Stimulated activated CD4-positive, alpha-beta T cell treated with anti-CD3 and anti-CD28 coated beads, Interleukin-15, amount 100 ng/mL, for 48 hours (primary cell): ENCODE results near the gene C1orf116.

ENCODE experiments used
- DNase-seq, 2 donors: peaks; one replicate each; pipeline ENCODE4 v3.0.0-alpha.2; 2020; ENCODE audit warnings: low read depth in 2 of 2

Gene C1orf116

DNA sequence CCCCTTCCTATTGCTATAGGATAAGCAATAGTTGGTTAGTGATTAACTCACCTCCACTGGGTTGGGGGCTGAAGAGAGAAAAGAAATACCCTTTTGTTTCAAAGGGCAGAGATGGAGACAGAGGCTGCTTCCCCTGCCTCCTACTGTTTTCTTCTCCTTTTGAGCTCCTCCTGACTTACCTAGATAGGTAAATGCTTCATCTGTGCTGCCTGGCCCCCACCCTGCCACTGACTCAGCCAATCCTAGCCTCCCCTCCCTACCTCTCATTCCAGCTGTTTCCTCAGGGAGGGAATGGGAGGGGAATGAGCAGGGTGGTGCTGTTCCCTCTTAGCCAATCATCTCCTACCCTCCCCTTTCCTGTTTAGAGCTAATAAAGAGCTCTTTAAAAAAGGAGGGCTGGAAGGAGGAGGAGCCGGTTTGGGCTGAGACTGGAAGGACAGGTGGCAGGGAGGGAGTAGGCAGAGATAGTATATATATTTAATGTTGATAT, at the start of gene C1orf116:
C1orf116 (minus strand) TSS at position 229 of the 490 bp plus-strand sequence. CDS start 5,158 bp downstream, outside the sequence.
- no peak for DNase-seq

DNA sequence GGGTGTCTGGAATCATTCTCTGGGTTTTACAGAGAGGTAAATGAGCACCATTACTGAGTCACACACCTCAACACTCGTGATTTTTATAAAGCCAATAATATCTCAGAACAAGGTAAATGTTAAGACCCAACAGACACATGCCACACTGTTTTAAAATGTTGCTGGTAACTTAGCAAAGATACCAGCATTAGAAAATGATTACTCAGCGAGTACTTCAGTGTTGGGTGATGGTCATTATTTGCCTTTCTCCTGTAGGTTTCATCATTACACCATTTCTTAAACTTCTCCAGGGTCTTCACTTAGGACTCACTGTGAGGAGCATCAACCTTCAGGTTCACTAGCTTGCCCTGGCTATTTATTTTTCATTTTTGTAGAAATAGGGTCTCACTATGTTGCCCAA, 49.2 kb upstream of the C1orf116 start:
- no peak for DNase-seq

DNA sequence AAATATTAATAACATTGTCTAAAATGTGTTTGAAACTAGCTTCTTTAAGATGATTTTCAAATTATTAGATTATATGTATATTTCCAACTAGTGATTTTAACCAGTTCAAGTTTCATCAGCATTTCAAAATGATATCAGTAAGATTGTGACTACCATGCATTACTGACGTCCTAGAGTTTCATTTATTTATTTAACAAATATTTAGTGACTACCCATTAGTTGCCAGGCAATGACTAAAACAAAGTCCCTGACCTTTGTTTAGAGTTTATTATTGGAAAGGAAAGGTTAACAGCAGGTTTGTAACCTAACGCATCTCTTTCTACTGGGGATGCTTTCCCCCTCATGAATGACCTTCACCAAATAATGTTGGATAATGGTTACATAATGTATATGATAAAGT, 48.5 kb upstream of the C1orf116 start:
- no peak for DNase-seq

DNA sequence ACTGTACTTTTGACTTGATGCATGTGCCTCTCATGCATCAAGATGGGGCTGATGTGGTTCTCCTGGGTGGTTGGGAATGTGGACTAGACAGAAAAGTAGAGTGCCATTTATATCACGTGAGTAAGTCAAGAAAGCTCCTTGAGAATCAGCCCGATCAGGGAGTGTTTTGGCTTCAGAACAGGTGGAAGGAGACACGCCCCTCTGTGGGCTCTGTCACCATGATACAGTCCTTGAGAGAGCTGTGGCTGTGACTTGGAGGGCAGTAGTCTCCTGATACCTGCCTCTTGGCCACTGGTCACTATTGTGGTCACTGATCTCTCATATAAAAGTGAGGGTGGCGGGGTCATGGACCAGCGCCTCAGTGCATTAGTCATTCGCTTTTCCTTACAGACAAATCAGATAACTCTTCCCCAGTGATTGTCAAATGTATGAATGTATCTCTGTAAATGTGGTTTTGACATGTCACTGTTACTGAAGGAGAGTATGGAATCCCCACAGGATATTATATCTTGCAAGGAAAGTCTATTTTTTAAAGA, 47.2 kb upstream of the C1orf116 start:
- DNase-seq: no peak

DNA sequence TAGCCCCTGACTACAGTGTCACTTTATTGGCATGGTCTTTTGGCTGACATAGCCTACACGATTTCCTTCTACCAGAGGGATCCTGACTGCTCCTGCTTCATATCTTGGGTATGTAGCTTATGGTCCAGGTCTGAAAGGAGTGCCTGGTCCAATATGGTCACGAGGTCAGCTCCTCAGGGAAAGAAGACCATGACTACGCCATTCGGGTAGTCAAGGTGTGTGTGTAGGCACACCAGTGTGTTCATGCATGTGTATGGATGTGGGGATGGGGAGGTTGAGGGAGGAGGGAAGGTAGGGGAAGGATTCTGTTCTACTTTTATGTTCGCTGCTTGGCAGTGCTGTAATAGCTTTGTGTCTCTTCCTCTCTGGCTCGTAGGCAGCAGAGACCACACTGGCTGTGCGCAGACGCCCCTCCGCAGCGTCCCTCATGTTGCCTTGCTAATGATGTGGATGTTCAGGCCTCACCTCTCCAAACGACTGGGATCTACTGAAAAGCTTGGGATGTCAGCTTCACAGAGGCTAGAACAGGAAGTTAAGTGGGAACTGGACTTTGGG, 46.1 kb upstream of the C1orf116 start:
- no peak for DNase-seq

DNA sequence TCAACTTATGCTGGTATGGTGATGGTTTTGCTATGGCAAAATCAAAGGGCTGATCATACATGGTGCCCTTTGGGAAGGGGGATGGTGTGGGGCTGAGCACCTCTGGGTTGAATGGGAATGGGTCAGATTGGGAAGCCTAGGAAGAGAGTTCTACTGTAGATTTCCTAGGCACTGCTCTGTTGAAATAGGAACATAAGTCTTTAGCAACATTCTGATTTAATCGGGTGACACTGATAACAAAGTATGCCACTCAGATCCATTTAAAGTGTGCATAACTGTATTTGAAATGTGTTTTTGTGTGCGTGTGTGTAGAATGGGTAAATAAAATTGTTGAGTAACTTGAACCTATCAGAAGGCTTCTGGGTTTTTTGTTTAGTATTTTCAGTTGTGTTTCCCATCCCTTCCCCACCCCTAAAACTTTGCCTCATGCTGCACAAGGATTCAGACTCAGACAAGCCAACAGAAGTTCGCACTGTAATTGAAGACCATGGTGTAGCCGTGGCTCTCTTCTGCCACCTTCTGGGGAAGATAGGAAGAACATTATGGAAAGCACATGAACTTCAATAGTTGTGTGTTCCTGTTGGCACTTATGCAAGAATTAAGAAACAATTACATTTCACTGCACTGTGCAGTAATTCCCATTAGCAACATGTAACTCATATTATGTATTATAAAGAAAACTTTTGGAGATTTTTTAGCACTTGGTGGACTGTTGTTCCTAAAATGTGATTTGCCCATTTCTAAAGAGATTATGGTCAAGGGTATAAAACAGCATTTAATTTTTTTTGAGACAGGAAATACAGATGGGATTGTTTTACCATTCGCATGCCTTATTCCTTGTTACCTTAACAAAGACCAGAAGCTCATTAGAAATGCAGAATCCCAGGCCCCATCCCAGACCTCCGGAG, 45.2 kb upstream of the C1orf116 start:
- DNase-seq: peak; percentile 25 to 47

DNA sequence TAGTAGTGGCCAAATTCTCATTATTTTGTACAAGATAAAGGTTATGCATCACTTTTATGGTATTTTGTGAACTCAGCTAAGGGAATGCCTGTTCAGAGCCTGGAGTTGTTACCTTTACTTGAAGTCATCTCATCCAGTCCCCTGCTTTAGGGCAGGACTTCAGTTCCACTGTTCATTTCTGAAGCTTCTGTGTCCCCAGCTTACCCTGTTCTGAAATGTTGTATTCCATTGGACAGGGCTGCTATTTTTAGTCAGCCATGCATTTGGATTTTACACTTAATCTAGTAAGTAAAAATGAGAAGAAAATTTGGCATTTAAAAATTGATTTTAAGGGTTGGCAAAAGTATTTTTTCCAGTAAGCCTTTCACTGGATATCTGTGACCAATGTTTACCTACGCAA, 44.5 kb upstream of the C1orf116 start:
- no peak for DNase-seq

DNA sequence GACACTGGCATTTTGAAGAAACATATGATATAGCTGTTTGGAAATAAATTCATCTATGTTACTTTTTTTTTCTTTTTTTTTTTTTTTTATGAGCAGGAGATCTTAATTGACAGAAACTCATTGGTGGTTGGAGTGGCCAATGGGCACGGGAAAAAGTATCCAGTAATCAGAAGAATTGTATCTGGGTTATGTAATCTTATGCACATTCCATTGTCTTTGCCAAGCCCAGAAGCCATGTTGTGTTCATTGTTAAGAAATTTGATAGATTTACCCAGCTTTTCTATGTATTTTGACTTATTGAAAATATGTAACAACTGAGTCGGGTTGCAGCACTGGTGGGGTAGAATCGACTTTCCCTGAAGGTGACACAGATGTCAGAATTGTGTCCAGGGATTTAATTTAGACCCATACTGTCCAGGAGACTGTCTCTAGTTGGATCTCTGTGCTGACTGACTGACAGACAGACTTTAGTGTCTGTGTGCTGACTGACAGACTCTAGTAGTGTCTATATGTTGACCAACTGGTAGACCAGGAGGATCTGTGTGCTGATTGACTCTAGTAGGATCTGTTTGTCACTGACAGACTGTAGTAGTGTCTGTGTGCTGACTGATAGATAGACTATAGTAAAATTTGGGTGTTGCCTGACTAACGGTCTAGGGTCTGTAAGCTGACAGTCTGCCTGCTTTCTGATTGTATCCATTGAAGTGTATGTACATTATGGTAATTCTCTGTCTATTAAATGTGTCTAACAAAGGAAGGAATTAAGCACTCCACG, 43.8 kb upstream of the C1orf116 start:
- no peak for DNase-seq

DNA sequence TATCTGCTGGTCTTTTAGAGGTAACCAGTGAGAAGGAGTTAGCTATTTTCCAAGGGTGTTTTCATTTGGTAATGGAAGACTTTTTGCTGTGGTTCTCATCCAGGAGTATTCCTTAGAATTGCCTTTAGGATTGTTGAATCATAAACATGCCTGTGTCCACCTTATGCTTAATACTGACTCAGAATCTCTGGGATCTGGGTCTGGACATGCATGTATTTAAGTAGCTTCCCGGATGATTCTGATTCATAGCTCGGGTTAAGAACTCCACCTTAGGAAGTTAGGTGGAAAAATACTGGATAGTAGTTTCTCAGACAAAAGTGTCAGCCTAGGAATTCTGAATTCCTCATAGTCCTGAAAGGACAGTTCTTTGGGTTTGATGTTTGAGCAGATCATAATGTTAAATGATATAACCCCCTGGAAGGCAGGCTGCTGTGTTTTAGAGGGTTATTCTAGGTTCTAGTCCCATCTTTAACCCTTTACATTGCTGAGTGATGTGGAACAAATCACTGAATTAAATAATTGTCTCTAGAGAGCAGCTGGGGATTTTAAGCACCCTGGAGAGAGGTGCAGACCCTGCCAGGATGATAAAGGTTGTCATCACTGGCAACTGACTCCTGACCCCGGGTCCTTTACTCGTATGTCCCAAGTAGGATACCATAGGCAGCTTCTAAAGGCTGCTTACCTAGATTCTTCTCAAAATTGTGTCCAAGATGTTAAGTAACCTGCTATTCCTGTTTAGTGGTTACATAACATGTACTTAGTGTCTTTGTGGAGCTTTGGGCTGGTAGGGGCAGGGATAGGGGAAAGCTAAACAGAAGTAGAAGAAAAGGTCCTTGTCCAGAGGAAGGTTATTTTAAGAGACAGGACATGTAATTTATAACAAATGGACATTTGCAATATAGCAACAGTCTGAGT, 41.6 kb upstream of the C1orf116 start:
- DNase-seq: no peak

DNA sequence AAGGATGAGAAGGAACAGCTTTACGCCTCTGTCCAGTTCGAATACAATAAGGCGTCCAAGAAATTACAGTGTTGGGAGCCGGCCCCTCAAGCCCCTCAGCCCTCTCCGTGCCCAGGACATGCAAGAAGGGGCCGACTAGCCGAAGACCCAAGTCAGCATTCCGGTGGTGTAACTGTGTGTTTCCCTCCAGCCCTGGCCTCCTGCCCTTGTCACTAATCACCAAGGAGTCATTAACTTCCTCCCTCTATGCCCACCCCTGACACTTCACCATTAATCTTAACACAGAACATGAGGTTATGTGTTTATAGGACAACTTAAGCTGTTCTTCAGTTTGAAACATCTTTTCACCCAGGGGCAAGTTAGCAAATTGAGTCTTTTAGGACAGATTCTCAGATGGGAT, 39.7 kb upstream of the C1orf116 start:
- DNase-seq: no peak

DNA sequence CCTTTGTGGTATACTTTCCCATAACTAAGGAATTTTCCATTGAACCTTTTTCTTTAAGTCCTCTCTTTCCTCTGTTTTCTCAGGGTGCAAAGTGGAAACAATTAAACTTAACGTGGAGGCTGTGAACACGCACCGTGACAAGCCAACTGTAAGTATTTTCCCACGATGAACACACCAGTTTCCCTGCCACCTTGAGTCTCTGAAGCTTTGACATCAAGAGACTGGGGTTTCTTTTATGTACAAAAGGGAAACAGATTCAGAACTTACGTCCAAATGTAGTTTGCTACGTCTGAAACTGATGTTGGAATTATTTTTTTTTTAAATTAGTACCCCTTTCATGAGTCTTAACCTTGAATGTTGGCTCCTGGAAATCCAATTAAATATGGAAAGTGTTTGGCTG, 38.9 kb upstream of the C1orf116 start:
- DNase-seq: no peak

DNA sequence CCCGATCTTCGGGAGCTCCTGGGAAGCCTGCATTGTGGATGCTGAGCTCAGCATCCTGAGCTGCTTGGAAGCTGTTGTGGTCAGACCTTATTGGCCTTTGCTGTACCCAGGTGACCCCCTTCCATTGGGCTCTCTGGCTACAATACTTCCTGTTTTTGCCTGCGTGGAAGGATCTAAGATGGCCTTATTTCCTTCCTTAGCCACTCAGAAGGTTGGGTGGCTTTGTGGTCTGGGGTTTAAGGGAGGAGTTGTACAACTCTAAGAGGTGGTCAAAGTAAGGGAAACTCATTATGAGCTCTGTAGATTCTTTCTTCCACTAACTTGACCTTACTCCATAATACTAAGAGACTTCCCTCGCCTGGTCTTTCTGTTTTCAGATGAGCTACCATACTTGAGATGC, 38.3 kb upstream of the C1orf116 start:
- DNase-seq: no peak

DNA sequence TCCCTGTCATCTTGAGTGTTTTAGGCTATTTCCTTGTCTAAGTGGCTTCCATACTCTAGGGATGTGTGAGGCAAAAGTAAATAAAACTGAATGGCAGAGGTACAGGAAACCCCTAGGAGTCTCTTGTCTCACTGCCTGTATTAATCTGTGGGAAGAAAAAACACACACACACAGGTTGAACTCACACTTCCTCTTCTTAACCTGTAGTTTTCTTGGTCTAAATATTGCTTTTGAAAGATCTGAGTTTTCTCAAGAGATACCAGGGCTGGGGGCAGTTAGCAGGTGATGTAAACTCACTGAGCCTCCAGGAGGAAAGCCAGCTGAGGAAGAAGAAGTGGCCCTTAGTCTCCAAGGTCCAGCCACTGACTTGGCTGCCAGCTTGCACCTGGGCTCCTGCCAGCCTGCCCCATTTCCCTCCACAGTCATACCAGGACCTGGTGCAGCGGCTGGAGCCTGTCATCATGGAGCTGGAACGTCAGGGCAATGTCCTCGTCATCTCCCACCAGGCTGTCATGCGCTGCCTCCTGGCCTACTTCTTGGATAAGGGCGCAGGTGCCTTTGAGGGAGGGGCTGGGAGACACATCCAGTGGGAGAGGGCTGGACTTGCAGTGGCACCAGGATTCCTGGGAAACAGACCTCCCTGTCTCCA, 37.4 kb upstream of the C1orf116 start:
- no peak for DNase-seq

DNA sequence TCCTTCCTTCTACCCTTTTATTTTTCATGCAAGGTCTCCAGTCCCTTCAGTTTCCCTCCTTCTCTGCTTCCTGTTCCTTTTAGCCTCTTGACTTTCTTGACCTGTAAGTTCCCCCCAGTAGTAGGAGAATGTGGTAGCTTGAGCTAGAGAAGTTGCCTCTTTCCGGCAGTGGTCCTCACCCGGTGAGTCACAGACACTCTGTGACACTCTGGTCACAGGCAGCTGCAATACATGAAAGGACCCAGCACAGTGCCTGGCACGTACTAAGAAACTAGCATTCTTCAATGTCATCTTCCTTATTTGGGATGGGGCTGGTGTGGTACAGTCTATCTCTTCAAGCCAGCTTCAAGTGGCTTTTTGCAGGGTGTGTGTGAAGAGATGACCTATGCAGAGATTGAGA, 36.5 kb upstream of the C1orf116 start:
- no peak for DNase-seq

DNA sequence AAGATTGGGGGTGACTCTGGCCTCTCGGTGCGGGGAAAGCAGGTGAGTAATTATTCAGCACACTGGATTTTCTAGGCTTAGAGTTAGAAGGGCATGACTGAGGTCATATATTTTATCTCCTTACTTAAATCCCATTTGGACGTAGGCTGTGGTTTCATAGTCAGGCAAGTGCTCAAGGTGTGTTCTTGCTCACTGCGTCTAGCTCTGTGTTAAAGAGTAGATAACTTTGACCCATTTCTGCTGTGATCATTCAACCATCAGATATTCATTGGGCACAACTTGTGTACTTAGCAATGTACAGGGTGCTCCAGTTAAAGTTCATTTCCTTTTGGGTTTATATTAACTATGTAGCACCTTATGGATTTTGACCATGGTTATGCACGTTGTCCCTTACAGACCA, 35.1 kb upstream of the C1orf116 start:
- DNase-seq: no peak

DNA sequence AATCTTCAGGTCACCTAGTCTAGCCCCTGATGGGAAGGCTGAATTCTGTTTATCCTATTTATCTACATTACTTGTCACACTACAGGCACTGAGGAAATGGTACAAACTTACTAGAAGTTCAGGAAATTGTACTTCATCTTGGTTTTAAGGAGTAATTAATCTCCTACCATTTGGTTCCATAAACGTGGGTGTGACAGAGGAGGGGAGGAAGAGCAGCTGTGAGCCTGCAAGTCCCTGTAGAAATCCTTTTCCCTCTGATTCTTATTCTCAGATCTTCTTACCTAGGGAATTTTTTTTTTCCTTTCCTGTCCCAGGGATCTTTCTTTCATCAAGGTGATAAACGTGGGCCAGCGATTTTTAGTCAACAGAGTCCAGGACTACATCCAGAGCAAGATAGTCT, 34.6 kb upstream of the C1orf116 start:
- no peak for DNase-seq

DNA sequence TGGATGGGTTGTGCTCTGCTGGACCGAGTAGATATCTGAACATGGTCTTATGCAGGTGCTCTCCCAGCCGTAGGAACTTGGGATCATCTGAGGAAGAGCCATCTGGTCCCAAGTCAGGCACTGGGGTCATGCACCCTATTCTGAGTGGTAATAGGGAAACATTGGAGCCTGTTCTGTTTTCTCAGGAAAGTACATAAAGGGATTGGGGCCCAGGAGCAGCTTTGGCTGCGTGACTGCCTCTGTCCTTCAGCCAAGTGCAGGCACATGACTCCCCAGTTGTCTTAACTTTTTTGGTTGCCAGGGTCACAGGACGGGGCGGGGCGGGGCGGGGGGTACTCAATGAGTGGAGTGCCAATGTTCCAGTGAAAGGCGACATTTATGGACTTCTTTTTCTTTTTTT, 32.0 kb upstream of the C1orf116 start:
- no peak for DNase-seq

DNA sequence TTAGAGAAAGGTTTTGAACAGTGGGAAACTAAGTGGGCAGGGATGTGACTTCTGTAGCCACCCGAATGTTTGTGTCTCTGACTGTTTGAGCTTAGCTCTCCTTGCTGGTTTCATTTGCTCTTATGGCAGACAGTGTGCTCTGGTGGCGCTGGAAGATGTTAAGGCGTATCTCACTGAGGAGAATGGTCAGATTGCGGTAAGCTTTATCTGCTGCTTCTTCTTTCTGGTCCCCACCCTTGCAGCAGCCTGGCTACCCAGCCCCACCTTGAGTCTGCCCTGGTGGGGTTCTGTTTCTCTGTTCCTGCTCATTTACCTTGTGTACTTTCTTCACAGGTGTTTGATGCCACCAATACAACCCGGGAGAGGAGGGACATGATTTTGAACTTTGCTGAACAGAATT, 30.5 kb upstream of the C1orf116 start:
- no peak for DNase-seq

DNA sequence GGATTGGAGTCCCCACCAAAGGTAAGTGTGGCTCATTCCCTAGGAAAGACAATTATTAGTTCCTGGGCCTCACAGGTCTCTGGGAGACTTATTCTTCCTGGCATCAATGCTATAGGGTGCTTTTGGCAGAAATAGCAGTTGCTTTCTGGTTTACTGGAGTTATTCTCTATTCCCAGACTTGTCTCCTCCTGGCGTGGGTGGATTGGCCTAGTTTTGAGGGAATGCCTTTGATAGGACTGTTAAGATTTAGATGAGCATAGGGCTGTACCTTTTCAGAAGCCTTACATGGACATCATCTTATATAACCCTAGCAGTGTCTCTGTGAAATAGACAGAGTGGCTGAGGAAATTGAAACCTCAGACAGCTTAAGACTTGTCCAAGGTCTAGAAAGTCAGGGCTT, 29.5 kb upstream of the C1orf116 start:
- no peak for DNase-seq

DNA sequence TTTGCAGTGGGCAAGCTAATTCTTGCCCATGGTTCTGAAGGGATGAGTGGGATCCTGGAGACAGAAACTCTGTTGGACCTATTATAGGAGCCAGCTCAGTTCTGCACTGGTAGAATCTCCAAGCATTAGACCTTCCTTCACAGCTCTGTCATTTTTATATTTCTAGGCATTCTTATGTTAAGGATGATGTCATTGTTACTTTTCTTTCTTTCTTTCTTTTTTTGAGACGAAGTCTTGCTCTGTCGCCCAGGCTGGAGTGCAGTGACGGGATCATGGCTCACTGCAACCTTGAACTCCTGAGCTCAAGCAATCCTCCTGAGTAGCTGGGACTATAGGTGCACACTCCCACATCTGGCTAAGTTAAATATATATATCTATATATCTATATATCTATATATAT, 28.0 kb upstream of the C1orf116 start:
- DNase-seq: no peak

DNA sequence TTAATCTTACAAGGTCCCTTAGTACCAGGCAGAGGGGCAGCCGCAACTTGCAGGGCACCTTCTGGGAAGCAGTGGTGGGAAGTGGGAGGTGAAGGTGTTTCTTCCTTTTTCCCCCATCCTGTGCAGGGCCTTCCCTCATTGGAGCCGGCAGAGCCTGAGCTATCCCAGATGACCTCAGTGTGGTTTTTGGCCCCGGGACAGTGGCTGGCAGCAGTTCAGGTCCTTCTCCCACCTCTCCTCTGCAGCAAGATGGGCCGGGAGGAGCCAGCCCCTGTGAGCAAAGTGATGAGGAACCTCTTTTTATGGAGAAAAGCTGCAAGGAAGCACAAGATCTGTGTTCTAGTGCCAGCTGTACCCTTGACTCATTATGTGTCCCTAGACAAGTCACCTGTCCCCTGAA, 27.3 kb upstream of the C1orf116 start:
- no peak for DNase-seq
